ENCODE measurements around the gene DHRS11.

DNA sequence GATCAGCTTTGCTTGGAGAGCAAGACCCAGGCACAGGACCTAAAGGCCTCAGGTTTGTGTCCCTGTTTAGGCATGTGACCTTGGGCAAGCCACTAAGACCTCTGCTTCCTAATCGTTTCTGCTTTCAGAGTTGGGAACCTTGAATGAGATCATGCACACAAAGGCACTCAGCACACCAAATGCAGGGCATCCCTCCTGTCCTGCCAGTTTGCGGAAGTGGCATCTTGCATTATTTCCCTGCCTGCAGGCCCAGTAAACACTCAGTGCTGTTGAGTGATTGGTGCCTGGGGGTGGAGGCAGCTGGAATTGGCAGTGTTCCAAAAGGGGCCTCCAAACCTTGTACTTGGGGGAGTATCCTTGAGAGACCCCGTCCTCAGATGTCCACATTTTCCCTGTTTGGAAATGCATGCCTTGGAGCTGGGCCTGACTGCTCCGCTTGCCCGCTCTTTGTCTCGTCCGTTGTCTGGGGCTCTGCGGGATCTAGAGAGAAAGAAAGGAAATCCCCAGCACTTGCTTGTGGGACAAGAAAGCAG, 38.4 kb downstream of the DHRS11 start:
- TF ChIP-seq EZH2 (IDR thresholded peaks at IDR 0.05; ENCODE audit: insufficient read depth, low read length) = no peak
- TF ChIP-seq, protein P1, sequence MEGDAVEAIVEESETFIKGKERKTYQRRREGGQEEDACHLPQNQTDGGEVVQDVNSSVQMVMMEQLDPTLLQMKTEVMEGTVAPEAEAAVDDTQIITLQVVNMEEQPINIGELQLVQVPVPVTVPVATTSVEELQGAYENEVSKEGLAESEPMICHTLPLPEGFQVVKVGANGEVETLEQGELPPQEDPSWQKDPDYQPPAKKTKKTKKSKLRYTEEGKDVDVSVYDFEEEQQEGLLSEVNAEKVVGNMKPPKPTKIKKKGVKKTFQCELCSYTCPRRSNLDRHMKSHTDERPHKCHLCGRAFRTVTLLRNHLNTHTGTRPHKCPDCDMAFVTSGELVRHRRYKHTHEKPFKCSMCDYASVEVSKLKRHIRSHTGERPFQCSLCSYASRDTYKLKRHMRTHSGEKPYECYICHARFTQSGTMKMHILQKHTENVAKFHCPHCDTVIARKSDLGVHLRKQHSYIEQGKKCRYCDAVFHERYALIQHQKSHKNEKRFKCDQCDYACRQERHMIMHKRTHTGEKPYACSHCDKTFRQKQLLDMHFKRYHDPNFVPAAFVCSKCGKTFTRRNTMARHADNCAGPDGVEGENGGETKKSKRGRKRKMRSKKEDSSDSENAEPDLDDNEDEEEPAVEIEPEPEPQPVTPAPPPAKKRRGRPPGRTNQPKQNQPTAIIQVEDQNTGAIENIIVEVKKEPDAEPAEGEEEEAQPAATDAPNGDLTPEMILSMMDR (IDR thresholded peaks at IDR 0.05; ENCODE audit: insufficient read depth, low read depth, low read length) = no peak

Measured in astrocyte (in vitro differentiated cells and primary cell).